ENCODE data around the gene TMEM203. TPM values are rescaled to one million over a fixed set of nuclear protein-coding genes. Genes with fewer than 3 reads are reported as not detected.

TMEM203 gene
- total RNA-seq, 4 donors from 2014 or later = 19.9 to 29.7 (median 22.7) TPM

DNA sequence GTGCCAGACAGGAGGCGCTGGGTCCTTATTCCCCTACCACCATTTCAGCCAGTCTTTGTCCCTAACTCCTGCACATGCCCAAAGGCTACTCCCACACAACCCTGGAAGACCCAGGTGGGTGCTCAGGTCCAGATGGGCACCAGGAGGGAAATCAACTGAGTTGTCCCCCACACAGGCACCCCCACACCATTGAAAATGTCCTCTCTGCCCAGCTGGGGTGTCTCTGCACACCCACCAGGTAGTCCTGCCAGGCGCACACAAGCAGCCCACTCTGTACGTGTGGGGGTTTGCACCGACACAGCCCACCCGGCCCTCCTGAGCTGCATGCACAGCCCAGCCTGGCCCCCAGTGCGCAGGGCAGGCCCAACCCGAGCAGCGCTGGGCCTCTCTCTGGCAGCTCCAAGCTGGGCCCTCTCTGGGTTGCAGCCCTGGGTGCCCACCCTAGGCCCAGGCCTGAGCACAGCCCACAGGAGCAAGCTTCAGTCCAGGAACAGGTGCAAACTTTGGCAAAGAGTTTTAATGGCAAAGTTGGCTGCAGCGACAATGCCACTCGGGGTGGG, 14.4 kb upstream of the TMEM203 start:
- TF ChIP-seq CTCF (IDR thresholded peaks at IDR 0.05; ENCODE audit: low read depth) = no peak

DNA sequence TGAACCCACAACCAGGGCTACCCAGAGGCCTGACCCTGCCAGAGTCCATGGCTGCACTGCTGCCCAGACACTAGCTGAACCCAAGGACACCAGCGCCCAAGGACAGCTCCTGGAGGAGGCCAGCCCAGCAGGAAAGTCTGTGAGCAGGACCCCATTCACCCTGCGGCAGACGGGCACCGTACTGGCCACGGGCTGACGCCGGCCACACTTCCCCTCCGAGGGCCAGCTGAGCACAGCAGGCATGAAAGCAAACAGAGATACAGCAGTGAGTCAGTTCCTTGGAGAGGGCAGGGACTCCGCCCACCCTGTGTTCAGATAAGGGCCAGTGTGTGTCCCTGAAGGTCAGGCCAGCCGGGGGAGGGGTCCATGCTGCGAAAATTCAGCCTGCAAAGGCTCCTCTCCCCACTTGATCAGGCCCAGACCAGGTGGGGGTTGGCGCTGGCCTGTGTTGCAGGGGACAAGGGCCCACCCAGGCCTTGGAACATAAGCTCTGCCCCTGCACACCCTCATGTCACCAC, 13.4 kb upstream of the TMEM203 start:
- no peak for TF ChIP-seq CTCF (IDR thresholded peaks at IDR 0.05; ENCODE audit: low read depth)

DNA sequence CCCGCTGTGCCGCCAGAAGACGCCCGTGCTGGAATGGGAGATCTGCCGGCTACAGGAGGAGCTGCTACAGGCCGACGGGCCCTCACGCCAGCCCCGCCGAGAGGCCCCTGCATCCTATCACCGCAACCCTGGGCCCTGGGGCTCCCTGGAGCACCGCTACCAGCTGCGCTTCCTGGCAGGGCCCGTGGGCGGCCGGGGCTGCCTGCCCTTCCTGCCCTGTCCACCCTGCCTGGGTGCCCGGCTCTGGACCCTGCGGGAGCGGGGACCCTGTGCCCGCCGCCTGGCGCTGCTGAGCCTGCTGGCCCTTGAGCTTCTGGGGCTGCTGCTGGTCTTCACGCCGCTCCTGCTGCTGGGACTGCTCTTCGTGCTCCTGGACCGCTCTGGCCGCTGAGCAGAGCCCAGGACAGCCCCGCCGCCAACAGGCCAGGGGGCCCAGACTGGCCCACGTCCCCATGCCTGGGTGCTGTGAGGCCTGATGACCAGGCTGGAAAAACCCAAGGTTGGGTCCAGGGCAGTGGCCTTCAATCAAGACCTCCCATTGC, 12.8 kb upstream of the TMEM203 start:
- TF ChIP-seq CTCF (IDR thresholded peaks at IDR 0.05; ENCODE audit: low read depth) = no peak

DNA sequence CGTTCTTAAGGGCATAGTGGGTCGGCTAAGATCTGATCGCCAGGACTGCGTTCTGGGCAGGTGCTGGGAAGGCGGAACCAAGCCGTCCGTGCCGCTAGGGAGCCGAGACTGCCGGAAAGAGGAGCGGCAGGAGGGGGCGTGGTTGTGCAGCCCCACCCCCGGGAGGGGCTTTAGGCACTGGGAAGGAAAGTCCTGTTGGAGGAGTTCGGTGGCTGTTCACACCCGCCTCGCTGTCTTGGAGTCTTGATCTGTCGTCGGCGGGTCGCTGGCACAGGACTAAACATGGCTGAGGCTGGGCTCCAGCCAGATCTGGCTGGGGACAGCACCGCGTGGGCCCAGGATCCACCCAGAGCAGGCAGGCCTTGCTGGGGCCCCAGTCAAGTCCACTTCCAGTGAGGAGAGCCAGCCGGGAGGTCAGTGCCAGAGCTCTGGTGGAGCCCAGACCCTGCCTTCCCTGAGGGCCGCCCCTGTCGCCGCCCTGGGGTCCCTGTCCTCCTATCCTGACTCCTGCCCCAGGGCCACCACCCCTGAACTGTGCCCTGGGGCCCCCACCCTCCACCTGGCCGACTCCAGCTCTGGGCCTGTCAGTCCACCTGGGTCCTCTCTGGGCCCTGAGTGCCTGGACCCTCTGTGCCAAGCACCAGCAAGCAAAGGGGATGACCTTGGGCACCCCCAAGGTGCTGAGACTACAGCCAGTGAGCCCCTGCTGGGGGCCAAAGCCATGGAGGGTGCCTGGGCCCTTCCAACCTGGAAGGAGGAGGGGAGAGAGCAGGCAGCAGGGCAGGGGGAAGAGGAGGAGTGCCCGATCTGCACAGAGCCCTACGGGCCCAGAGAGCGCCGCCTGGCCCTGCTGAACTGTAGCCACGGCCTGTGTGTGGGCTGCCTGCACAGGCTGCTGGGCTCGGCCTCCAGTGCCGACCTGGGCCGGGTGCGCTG, 12.1 kb upstream of the TMEM203 start:
- no peak for TF ChIP-seq CTCF (IDR thresholded peaks at IDR 0.05; ENCODE audit: low read depth)

DNA sequence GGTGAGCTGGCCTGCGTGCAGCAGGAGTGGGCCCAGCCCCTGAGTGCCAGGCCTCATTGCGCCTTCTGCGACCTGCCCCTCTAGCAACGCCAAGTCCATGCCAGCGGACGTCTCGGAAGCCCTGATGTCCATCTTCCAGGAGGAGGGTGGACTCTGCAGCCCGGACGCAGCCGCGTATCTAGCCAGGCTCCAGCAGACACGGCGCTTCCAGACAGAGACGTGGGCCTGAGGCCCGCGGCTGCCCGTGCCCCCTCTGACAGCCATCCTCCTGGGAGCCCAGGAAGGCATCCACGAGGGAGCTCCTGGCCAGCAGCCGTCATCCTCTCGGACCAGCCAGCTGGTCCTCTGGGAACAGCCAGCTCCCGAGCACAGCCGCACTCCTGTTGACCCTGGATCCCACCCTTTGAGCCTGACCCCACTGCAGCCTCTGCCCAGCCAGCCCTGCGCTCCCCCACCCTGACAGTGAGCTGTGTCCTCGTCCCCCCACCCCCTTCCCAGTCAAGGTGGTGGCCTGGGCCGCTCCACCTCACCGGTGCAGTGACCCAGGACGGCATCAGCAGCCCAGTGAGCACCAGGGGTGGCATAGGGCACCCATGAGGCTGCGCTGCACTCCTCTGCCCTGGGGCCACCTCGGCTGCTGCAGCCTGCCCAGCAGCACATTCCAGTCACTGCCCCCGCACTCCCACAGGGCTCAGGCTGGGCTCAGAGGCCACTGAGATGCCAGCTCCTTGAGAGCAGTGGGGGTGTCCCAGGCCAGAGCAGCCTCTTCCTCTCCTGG, 10.9 kb upstream of the TMEM203 start:
- TF ChIP-seq CTCF (IDR thresholded peaks at IDR 0.05; ENCODE audit: low read depth) = no peak

GRCh38 chr9:137215196-137215986, 9.9 kb upstream of the TMEM203 start:
- no peak for TF ChIP-seq CTCF (IDR thresholded peaks at IDR 0.05; ENCODE audit: low read depth)
